Keratinocyte (primary cell): ENCODE data around the gene NUP107. TPM values are rescaled to one million over a fixed set of nuclear protein-coding genes. Genes with fewer than 3 reads are reported as not detected.
"Not testable (repeated sequence)": the region's sequence is repeated elsewhere in the genome, so short reads cannot be mapped to it uniquely, and the experiment has no call there.

Source experiments
- DNase-seq: peaks from one replicate; pipeline ENCODE4 v3.0.0-alpha.2; 2011; ENCODE audit warnings: low read depth, missing footprints, low spot score
- FAIRE-seq: peaks from 2 replicates; lab custom pipeline; 2011; peaks lifted over from hg19 to GRCh38; lab: Jason Lieb, UNC
- H2AFZ ChIP-seq: 2 replicates; pipeline ENCODE4 v1.6.0; 2012; ENCODE audit warnings: low read length, control low read depth, inconsistent platforms; ENCODE audit not compliant: control insufficient read depth
- H3K27ac ChIP-seq: 2 replicates; pipeline ENCODE4 v1.5.1; 2011; ENCODE audit warnings: low read length; ENCODE audit not compliant: control insufficient read depth, insufficient read depth
- H3K27me3 ChIP-seq: 3 replicates; pipeline ENCODE4 v1.6.0; 2011; ENCODE audit warnings: low read length; ENCODE audit not compliant: control insufficient read depth, insufficient read depth; ENCODE audit errors: extremely low read depth
- H3K36me3 ChIP-seq, 2 experiments: 2 replicates in 1 of 2; 3 replicates in 1 of 2; pipeline ENCODE4 v1.5.1; 2011; ENCODE audit warnings: low read length in 2 of 2, mild to moderate bottlenecking in 1 of 2; ENCODE audit not compliant: control insufficient read depth in 2 of 2, insufficient read depth in 2 of 2; ENCODE audit errors: extremely low read depth in 1 of 2
- H3K4me1 ChIP-seq: 3 replicates; pipeline ENCODE4 v1.5.1; 2011; ENCODE audit warnings: low read length; ENCODE audit not compliant: control insufficient read depth, insufficient read depth; ENCODE audit errors: extremely low read depth
- H3K4me2 ChIP-seq: 3 replicates; pipeline ENCODE4 v1.6.0; 2011; ENCODE audit warnings: low read depth, low read length; ENCODE audit not compliant: control insufficient read depth, insufficient read depth; ENCODE audit errors: extremely low read depth
- H3K4me3 ChIP-seq, 3 experiments: fragments of 200-600 bp in 1 of 3; sonication (generic) in 1 of 3; 2 replicates in 2 of 3; 3 replicates in 1 of 3; pipeline ENCODE4 v1.5.1; 2011 to 2016; ENCODE audit warnings: low read length in 3 of 3, mild to moderate bottlenecking in 3 of 3, control low read depth in 2 of 3, inconsistent platforms in 1 of 3, low read depth in 1 of 3, mixed read lengths in 1 of 3, mixed run types in 1 of 3, moderate library complexity in 1 of 3; ENCODE audit not compliant: control insufficient read depth in 2 of 3, insufficient read depth in 2 of 3; ENCODE audit errors: extremely low read depth in 1 of 3
- H3K79me2 ChIP-seq: 2 replicates; pipeline ENCODE4 v1.6.0; 2012; ENCODE audit warnings: low read length; ENCODE audit not compliant: control insufficient read depth, insufficient read depth
- H3K9ac ChIP-seq: 3 replicates; pipeline ENCODE4 v1.6.0; 2011; ENCODE audit warnings: low read length; ENCODE audit not compliant: control insufficient read depth, insufficient read depth; ENCODE audit errors: extremely low read depth
- H3K9me1 ChIP-seq: 3 replicates; pipeline ENCODE4 v1.6.0; 2011; ENCODE audit warnings: low read length; ENCODE audit not compliant: control insufficient read depth, insufficient read depth; ENCODE audit errors: extremely low read depth
- H3K9me3 ChIP-seq: 2 replicates; pipeline ENCODE4 v1.5.1; 2012; ENCODE audit warnings: low read depth, low read length; ENCODE audit not compliant: control insufficient read depth
- H4K20me1 ChIP-seq: 3 replicates; pipeline ENCODE4 v1.6.0; 2011; ENCODE audit warnings: low read length; ENCODE audit not compliant: control insufficient read depth, insufficient read depth; ENCODE audit errors: extremely low read depth
- EZH2 ChIP-seq: IDR thresholded peaks from one replicate; pipeline ENCODE4 v1.6.1; 2012; ENCODE audit warnings: inconsistent platforms, mild to moderate bottlenecking, low read length, moderate library complexity
- dilution Hi-C: fragments of 300-500 bp; cut with MboI; formaldehyde crosslinking; loops from one replicate; pipeline ENCODE4 v1.7.0; 2020; ENCODE audit warnings: low sequenced_read_pairs; ENCODE audit not compliant: extremely low pct_ligation_motif_present
- polyA plus RNA-seq, 5 experiments: library from polyadenylated mRNA; depleted of rRNA in 3 of 5; stranded (reverse) in 3 of 5; stranded (forward) in 1 of 5; unstranded in 1 of 5; fragments of >200 nt; gene quantifications; 1 replicate in 1 of 5; 2 replicates in 3 of 5; 3 replicates in 1 of 5; pipeline versions ENCODE4 v1.2.1 to v1.2.3, GENCODE V29; 2011 to 2012; ENCODE audit warnings: missing spikeins in 2 of 5, low read depth in 1 of 5, low replicate concordance in 1 of 5
- TF ChIP-seq, protein P1 (sequence below), 3 experiments: IDR thresholded peaks in 1 of 3; conservative IDR thresholded peaks in 1 of 3; optimal IDR thresholded peaks in 1 of 3; 2 replicates in 2 of 3; 3 replicates in 1 of 3; pipeline versions ENCODE3 to v1.5.1; 2011; ENCODE audit warnings: low read length in 3 of 3, mild to moderate bottlenecking in 3 of 3, moderate library complexity in 2 of 3, control low read depth in 1 of 3, inconsistent platforms in 1 of 3; ENCODE audit not compliant: insufficient read depth in 2 of 3; ENCODE audit errors: extremely low read depth in 1 of 3

NUP107 gene
- polyA plus RNA-seq, 1 donor (not counting 4 experiments of a cell fraction or from before 2014, with no cell fraction given), result 71.7 TPM

- DNase-seq (no peak), FAIRE-seq (no peak)
- Histone ChIP-seq H3K9ac (no peak overlapping the region), H2AFZ (no peak overlapping the region), H3K4me1 (peaks cover 3% of the 10 kb centered on the region), H3K4me3 (no peak overlapping the region), H3K27ac (no peak overlapping the region), H3K79me2 (no peaks in the 10 kb centered on the region), H4K20me1 (no peaks in the 10 kb centered on the region), H3K27me3 (no peaks in the 10 kb centered on the region), H3K9me3 (no peaks in the 10 kb centered on the region), H3K36me3 (no peaks in the 10 kb centered on the region), H3K9me1 (no peaks in the 10 kb centered on the region), H3K4me2 (no peak overlapping the region)
- dilution Hi-C loops, result no loop called here
- TF ChIP-seq, protein P1, sequence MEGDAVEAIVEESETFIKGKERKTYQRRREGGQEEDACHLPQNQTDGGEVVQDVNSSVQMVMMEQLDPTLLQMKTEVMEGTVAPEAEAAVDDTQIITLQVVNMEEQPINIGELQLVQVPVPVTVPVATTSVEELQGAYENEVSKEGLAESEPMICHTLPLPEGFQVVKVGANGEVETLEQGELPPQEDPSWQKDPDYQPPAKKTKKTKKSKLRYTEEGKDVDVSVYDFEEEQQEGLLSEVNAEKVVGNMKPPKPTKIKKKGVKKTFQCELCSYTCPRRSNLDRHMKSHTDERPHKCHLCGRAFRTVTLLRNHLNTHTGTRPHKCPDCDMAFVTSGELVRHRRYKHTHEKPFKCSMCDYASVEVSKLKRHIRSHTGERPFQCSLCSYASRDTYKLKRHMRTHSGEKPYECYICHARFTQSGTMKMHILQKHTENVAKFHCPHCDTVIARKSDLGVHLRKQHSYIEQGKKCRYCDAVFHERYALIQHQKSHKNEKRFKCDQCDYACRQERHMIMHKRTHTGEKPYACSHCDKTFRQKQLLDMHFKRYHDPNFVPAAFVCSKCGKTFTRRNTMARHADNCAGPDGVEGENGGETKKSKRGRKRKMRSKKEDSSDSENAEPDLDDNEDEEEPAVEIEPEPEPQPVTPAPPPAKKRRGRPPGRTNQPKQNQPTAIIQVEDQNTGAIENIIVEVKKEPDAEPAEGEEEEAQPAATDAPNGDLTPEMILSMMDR (optimal IDR thresholded peaks at IDR 0.05 in 1 of 3, IDR thresholded peaks at IDR 0.05 in 1 of 3, conservative IDR thresholded peaks at IDR 0.05 in 1 of 3; ENCODE audit: extremely low read depth in 1 of 3, insufficient read depth in 2 of 3, low read length in 3 of 3), result no peak
- TF ChIP-seq EZH2, result no peak
Measured at GRCh38 chr12:68674376-68674775, 12.4 kb upstream of the NUP107 start.

DNA sequence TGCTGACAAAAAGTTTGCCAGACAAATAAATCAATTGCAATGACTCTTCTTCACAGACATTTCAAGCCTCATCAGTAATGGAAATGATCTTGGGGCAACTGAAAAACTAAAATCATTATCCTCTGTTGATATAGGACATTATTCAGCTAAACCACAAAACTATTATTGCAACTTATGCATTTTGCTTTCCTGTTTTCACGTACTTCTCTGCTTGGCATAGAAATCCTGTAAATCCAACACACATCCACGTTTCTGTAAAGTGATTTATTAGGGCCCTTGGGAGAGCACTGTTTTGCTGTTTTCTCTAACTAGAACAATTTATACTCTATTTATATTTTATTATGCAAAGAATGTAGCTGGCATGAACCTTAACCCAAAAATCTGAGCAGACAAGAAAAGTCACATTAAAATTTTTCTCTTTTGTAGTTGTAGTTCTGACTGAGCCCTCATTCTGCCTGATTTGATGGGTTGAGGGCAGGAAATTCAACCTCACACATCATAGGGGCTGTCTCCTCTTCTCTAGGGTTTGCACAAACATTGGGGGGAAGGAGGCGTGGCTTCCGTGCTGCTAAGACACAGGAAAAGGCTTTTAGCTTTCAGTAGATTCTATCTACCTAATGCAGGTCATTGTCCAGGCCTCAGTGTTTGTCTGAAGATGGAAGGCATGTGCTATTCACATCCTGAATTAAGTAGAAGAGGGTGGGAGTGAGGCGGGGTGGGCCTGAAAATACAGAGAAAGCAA lies 11.5 kb upstream of the NUP107 start:
- no peaks in the 10 kb centered on the region for H3K9me3 ChIP-seq
- H3K9ac ChIP-seq, result no peak overlapping the region
- peaks cover 3% of the 10 kb centered on the region for H3K4me1 ChIP-seq
- H3K4me3 ChIP-seq, result no peak overlapping the region
- no peaks in the 10 kb centered on the region for H4K20me1 ChIP-seq
- no peaks in the 10 kb centered on the region for H3K36me3 ChIP-seq
- no peaks in the 10 kb centered on the region for H3K9me1 ChIP-seq
- no peak overlapping the region for H3K27ac ChIP-seq
- dilution Hi-C loops, result no loop called here
- H3K27me3 ChIP-seq, result no peaks in the 10 kb centered on the region
- H3K4me2 ChIP-seq, result no peak overlapping the region
- no peaks in the 10 kb centered on the region for H3K79me2 ChIP-seq
- no peak for DNase-seq
- H2AFZ ChIP-seq, result no peak overlapping the region
- no peak for TF ChIP-seq EZH2
- TF ChIP-seq, protein P1 (optimal IDR thresholded peaks at IDR 0.05 in 1 of 3, IDR thresholded peaks at IDR 0.05 in 1 of 3, conservative IDR thresholded peaks at IDR 0.05 in 1 of 3; ENCODE audit: extremely low read depth in 1 of 3, insufficient read depth in 2 of 3, low read length in 3 of 3), result no peak
- peak; percentile 5 for FAIRE-seq

GRCh38 chr12:68676854-68677253 lies 9.9 kb upstream of the NUP107 start:
- dilution Hi-C loops, H3K4me2 ChIP-seq, DNase-seq, H2AFZ ChIP-seq, H3K9me3 ChIP-seq, H3K9me1 ChIP-seq, H3K4me1 ChIP-seq, H3K27ac ChIP-seq, FAIRE-seq, H3K4me3 ChIP-seq, H3K9ac ChIP-seq, H4K20me1 ChIP-seq, H3K27me3 ChIP-seq, H3K79me2 ChIP-seq, H3K36me3 ChIP-seq: not testable (repeated sequence)
